ENCODE results near the gene MYCBPAP.

DNA sequence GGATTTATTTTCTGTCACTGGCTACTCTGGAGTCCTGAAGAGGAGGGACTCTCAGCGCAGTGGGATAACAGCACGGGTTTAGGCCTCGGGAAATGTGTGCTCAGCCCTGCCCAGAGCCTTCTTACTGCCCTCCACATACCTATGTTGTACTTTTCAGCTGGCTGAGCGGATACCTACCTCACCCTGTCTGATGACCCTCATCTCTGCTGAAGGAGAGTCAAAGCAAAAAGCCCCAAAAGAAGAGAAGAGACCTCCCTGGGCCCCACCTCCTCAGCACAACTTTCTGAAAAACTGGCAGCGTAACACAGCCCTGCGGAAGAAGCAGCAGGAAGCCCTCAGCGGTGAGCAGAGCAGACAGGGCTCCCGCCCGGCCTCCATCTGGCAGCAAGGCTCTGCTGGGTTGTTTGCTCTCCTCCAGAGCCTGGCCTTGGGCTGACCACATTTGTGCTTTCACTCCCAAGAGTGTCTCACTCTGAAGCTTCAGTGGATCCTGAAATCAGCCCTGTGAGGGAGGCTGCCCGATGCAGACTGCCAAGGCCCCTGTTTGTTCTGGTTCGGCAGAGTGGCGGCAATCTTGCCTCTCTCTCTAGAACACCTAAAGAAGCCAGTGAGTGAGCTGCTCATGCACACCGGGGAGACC is 10.3 kb downstream of the MYCBPAP start:
- TF ChIP-seq, protein P1, sequence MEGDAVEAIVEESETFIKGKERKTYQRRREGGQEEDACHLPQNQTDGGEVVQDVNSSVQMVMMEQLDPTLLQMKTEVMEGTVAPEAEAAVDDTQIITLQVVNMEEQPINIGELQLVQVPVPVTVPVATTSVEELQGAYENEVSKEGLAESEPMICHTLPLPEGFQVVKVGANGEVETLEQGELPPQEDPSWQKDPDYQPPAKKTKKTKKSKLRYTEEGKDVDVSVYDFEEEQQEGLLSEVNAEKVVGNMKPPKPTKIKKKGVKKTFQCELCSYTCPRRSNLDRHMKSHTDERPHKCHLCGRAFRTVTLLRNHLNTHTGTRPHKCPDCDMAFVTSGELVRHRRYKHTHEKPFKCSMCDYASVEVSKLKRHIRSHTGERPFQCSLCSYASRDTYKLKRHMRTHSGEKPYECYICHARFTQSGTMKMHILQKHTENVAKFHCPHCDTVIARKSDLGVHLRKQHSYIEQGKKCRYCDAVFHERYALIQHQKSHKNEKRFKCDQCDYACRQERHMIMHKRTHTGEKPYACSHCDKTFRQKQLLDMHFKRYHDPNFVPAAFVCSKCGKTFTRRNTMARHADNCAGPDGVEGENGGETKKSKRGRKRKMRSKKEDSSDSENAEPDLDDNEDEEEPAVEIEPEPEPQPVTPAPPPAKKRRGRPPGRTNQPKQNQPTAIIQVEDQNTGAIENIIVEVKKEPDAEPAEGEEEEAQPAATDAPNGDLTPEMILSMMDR (IDR thresholded peaks at IDR 0.05; ENCODE audit: low read length): no peak
- TF ChIP-seq EZH2 (optimal IDR thresholded peaks at IDR 0.05; ENCODE audit: low read depth, low read length) (no peak), EZH2phosphoT487 (IDR thresholded peaks at IDR 0.05; ENCODE audit: low read length) (no peak)
